Esophagus squamous epithelium (tissue), 5 donors: ENCODE results near the gene NVL. TPM values are rescaled to one million over a fixed set of nuclear protein-coding genes. Genes with fewer than 3 reads are reported as not detected.
"Not testable (repeated sequence)": the region's sequence is repeated elsewhere in the genome, so short reads cannot be mapped to it uniquely, and the experiment has no call there.

Experiments
- DNase-seq: peaks from one replicate; lab custom pipeline; 2025; lab: John Stamatoyannopoulos, UW
- H3K27ac ChIP-seq, 4 donors: fragments of 200-600 bp; sonication (generic); one replicate each; pipeline ENCODE4 v1.5.1; 2016 to 2019; ENCODE audit warnings: mild to moderate bottlenecking in 1 of 4
- H3K27me3 ChIP-seq, 4 donors: fragments of 200-600 bp; sonication (generic); 1 replicate in 3 of 4; 2 replicates in 1 of 4; pipeline versions ENCODE4 v1.5.1 to v1.6.0; 2017 to 2021; ENCODE audit warnings: antibody characterized with exemption in 1 of 4
- H3K36me3 ChIP-seq, 3 donors: fragments of 200-600 bp; sonication (generic); one replicate each; pipeline ENCODE4 v1.5.1; 2016 to 2019
- H3K4me1 ChIP-seq, 3 donors: fragments of 200-600 bp; sonication (generic); one replicate each; pipeline ENCODE4 v1.5.1; 2017 to 2019
- H3K4me3 ChIP-seq, 4 donors: fragments of 200-600 bp; sonication (generic); 1 replicate in 3 of 4; 2 replicates in 1 of 4; pipeline ENCODE4 v1.5.1; 2016 to 2019; ENCODE audit warnings: mild to moderate bottlenecking in 2 of 4, moderate library complexity in 1 of 4
- H3K9me3 ChIP-seq, 3 donors: fragments of 200-600 bp; sonication (generic); one replicate each; pipeline ENCODE4 v1.5.1; 2016 to 2019
- CTCF ChIP-seq, 6 experiments: fragments of 450-650 bp in 4 of 6; fragments of 200-600 bp in 2 of 6; sonication (generic) in 2 of 6; IDR thresholded peaks; one replicate each; pipeline ENCODE4 v1.5.1; 2016 to 2019; ENCODE audit warnings: antibody characterized with exemption in 6 of 6, mild to moderate bottlenecking in 4 of 6, moderate library complexity in 4 of 6
- POLR2A ChIP-seq, 4 donors: fragments of 450-650 bp; IDR thresholded peaks; one replicate each; pipeline ENCODE4 v1.6.1; 2017; ENCODE audit warnings: antibody characterized with exemption in 4 of 4, mild to moderate bottlenecking in 4 of 4, moderate library complexity in 3 of 4
- WGBS, 2 donors: methylation state at CpG; one replicate each; pipeline ENCODE4 v1.1.5; 2018; 5-methylcytosine and 5-hydroxymethylcytosine counted together
- intact Hi-C: fragments of 100-400 bp; cut with DNase I; formaldehyde crosslinking; loops from one replicate; pipeline ENCODE4 v1.15.0; 2022
- total RNA-seq, 4 donors: library from RNA; depleted of rRNA; stranded (reverse); fragments of >200 nt; gene quantifications; one replicate each; pipeline ENCODE4 v1.1.0, GENCODE V29; 2016
- donor health status: DM: yes; HTN: yes; CAD: no.

NVL gene
- total RNA-seq, 4 donors from 2014 or later = 10.5 to 27.7 (median 22.0) TPM

DNA sequence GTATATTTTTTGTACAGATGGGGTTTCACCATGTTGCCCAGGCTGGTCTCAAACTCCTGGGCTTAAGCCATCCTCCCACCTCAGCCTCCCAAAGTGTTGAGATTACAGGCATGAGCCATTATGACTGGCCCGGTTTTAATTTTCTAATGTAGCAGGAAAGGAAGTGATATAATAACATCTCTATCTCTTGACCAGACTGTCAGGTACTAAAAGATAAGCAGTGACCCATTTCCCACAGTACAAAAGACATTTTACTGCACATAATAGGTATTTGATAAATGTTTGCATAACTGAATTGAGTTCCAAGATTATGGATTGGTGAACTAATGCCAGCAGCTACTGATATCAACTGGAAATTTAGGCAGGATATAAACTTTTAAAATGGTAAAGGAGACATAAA, 4.0 kb downstream of the NVL start:
- peaks cover 0 to 24% (median 0%) of the 10 kb centered on the region in 3 donors for H3K36me3 ChIP-seq
- 60 to 70% methylated on average over 1 of the region's 1 CpG for WGBS, 2 donors
- no peak for TF ChIP-seq POLR2A (IDR thresholded peaks at IDR 0.05)
- TF ChIP-seq CTCF (IDR thresholded peaks at IDR 0.05) = no peak
- H3K27ac ChIP-seq = no peak overlapping the region
- H3K4me3 ChIP-seq = no peak overlapping the region
- H3K9me3 ChIP-seq = no peaks in the 10 kb centered on the region
- peaks cover 5 to 32% (median 12%) of the 10 kb centered on the region in 3 donors for H3K4me1 ChIP-seq
- H3K27me3 ChIP-seq = no peaks in the 10 kb centered on the region
- DNase-seq = no peak
- intact Hi-C loops = no loop called here

DNA sequence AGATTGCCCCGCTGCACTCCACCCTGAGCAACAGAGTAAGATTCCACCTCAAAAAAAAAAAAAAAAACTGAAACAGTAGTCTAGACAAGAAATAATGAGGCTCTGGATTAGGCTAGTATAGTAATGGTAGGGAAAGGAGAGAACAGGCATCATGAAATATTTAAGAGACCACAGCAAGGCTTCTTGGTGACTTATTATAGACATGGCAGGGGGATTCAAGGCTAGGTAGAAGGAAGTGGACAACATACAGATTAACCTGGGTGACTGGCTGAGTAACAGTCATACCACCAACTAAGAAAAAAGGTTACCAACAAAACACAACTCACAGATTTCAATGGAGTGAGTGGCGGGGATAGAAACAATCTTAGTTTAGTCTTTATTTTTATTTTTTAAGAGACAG, 8.3 kb downstream of the NVL start:
- Histone ChIP-seq H3K4me1 (peaks cover 0 to 4% (median 0%) of the 10 kb centered on the region in 3 donors), H3K27me3 (no peaks in the 10 kb centered on the region), H3K9me3 (no peaks in the 10 kb centered on the region), H3K27ac (no peak overlapping the region), H3K36me3 (peaks cover 0 to 32% (median 0%) of the 10 kb centered on the region in 3 donors), H3K4me3 (no peak overlapping the region)
- no peak for DNase-seq
- no peak for TF ChIP-seq CTCF (IDR thresholded peaks at IDR 0.05)
- no peak for TF ChIP-seq POLR2A (IDR thresholded peaks at IDR 0.05)
- 98 to 100% methylated on average over 2 of the region's 2 CpGs for WGBS, 2 donors
- intact Hi-C loops = no loop called here

DNA sequence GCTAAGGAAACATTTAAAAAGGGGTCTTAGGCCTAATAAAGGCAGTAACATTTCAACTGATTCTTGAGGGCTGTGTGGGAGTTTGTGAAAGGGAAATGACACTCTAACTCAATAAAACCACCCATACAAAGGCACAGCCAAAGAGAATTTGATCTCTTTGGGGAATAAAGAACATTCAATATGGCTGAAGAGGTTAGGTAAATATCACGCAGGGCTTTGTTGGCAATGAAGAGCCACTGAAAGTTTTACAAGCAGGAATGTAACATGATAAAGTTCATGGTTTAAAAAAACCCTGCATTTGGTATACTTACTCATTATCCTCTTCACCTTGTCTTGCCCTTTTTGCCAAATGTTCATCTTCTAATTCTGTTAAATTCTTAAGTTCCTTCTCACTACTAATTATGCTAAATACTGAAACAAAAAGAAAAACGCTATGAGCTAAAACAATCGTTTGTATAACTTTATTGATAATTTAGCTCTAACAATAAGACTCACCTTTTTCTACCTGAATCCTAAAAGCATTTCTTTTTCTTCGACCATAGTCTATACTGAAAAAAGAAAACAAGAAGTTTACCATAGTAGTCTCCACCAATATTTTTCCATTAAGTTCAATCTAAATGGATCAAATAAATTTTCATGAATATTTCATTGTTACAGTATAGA, 12.5 kb downstream of the NVL start:
- Histone ChIP-seq H3K27me3 (no peaks in the 10 kb centered on the region), H3K4me3 (no peak overlapping the region), H3K9me3 (no peaks in the 10 kb centered on the region), H3K36me3 (peaks cover 0 to 49% (median 6%) of the 10 kb centered on the region in 3 donors), H3K4me1 (no peaks in the 10 kb centered on the region), H3K27ac (no peak overlapping the region)
- intact Hi-C loops = no loop called here
- TF ChIP-seq CTCF (IDR thresholded peaks at IDR 0.05) (no peak), POLR2A (IDR thresholded peaks at IDR 0.05) (no peak)
- WGBS, 2 donors = 82 to 90% methylated on average over 4 of the region's 4 CpGs
- no peak for DNase-seq

DNA sequence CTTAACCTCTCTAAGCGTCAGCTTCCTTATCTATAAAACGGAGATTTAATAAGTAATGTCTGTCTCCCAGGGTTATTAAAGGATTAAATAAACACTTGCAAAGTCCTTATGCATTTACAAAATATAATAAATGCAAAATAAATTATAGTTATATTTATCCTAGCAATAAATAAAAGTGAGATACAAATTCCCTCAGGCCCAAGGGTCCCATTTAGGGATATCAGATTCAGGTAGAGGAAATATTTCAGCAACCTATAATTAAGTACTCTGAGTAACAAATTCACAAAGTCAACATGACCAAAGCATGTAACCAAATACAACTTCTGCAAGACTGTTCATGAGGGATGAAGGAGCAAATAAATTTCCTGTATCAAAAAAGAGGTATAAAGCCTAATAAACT, 17.9 kb downstream of the NVL start:
- TF ChIP-seq POLR2A (IDR thresholded peaks at IDR 0.05) (no peak), CTCF (IDR thresholded peaks at IDR 0.05) (no peak)
- no peaks in the 10 kb centered on the region for H3K27me3 ChIP-seq
- no peak overlapping the region for H3K4me3 ChIP-seq
- H3K36me3 ChIP-seq = peaks cover 8 to 97% (median 9%) of the 10 kb centered on the region in 3 donors
- no peak for DNase-seq
- no peaks in the 10 kb centered on the region for H3K4me1 ChIP-seq
- H3K9me3 ChIP-seq = no peaks in the 10 kb centered on the region
- no peak overlapping the region for H3K27ac ChIP-seq
- intact Hi-C loops = no loop called here
- 87 to 95% methylated on average over 2 of the region's 2 CpGs for WGBS, 2 donors

DNA sequence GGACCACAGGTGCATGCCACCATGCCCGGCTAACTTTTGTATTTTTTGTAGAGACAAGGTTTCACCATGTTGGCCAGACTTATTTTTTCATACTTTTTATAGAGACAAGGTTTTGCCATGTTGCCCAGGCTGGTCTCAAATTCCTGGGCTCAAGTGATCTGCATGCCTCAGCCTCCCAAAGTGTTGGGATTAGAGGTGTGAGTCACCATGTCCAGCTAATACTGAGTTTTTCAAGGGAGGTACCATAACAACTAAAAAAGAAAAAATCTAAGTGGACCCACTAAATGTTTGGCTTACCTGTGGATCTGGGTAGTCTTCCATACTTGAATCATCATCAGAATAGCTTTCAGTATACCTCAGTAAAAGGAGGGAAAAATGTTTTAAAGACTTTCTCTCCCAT, 18.5 kb downstream of the NVL start:
- 92 to 100% methylated on average over 1 of the region's 1 CpG for WGBS, 2 donors
- H3K36me3 ChIP-seq = peaks cover 10 to 97% (median 15%) of the 10 kb centered on the region in 3 donors
- H3K4me3 ChIP-seq, DNase-seq, H3K27ac ChIP-seq, H3K4me1 ChIP-seq, H3K9me3 ChIP-seq, intact Hi-C loops, H3K27me3 ChIP-seq: not testable (repeated sequence)
